Activated CD8-positive, alpha-beta memory T cell treated with anti-CD3 and anti-CD28 coated beads for 24 hours (primary cell): ENCODE measurements around the gene CORO2A.
"Not testable (repeated sequence)": the region's sequence is repeated elsewhere in the genome, so short reads cannot be mapped to it uniquely, and the experiment has no call there.

ENCODE experiments used
- DNase-seq: peaks from one replicate; pipeline ENCODE4 v3.0.0-alpha.2; 2020

Gene CORO2A

DNA sequence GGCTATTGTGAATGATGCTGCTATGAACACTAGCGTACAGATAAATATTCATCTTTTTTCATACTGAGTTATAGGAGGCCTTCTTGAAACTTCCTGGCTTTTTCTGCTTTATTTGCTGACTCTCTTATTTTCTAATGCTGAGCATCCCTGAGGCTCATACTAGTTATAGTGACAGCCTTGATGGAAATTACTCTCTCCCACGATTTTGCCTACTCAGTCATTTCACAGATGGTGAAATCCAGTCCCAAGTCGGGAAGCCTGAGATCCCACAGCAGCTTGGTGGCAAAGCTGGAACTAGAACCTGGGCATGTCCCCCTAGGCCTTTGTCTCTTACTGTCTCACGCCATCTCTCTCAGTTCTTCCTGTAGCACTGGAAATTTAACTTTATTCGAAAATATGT, 113.5 kb downstream of the CORO2A start:
- DNase-seq, result no peak

DNA sequence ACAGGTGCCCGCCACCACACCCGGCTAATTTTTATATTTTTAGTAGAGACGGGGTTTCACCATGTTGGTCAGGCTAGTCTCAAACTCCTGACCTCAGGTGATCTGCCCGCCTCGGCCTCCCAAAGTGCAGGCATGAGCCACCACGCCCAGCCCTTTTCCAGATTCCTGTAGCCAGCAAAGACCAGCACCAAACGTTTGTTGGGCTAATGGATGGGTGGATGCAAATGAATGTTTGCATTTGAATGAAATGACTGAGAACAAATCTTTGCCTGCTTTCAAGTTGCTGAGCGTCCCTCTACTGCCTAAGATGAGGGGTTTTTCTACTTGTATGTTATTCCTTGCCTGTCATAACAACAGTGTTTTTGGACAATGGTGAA, 115.9 kb downstream of the CORO2A start:
- DNase-seq, result not testable (repeated sequence)

DNA sequence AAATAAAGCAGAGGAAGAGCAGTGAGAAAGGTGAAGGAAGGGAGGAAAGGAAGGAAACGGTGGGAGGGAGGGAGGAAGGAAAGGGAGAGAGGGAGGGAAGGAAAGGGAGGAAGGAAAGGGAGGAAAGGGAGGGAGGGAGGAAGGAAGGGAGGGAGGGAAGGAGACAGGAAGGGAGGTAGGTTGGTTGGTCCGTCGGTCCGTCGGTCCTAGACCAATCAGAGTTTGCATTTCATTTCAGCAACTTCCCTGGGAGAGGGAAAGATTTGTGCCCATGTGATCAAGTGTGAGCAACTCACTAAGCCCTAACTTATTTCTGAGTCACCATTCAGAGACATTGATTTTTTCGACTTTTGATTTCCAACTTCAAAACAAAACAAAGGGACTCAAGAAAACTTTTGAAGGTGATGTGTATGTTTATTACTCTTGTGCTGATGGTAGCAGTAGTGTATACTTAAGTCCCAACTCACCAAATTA, 117.1 kb downstream of the CORO2A start:
- no peak for DNase-seq

DNA sequence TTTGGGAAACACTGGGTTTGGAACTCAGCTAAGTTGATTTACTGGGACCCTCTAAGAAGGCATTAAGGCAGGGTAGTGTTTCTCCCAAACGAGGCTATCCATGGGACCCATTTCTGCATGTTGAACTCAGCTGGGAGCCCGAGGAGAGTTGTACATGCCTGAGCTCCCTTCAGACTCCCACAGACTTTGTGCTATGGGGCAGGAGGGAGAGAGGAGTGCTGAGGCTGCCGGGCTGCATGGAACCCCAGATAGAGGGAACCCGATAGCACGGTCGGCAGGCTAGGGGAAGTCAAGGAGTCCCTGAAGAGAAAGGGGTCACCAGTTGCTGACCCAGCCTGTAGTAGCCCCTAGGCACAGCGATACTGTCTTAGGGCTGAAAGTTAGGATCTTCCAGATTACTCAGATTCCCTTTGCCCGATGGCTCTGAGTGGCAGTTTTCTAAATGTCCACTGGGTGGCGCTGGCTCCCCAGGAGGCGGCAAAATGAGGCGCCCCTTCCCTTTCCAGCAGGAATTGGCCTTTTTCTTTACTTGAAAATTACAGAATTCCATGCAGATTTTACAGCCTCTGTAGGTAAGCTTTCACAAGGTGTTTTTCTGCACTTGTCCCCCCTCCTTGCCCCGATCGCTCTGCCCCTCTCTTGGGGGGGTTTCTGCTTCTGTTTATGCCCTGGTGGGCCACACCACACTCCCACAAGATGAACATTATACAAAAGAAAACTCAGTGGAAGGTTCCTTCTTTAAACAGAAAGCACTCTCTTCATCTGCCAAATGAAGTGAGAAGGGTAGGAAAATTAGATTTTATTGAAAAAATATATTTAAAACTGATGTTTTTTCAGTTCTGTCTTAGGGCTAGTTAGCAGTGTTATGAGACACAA, 118.1 kb downstream of the CORO2A start:
- DNase-seq, result peak; percentile 88

DNA sequence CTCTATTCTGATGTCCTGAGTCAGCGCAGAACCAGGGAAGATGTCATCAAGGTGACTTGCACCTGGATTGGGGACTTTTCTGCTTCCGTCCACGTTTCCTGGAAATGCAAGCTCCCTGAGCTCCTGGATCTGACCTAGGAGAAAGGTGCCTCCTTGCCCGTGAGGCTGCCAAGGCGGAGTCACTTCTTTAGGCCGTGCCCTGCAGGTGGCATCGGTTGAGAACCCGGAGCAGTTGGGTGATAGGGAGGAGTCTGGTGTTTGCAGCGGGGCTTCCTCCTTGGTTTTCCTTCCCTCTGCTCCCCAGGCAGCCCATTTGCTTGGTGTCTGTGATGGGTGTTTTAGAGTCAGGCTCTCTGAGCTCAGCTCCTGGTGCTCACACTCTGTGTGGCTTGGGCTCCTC, 120.7 kb downstream of the CORO2A start:
- no peak for DNase-seq
